Activated naive CD8-positive, alpha-beta T cell treated with anti-CD3 and anti-CD28 coated beads for 36 hours (primary cell): ENCODE measurements around the gene SMARCD1. TPM values are rescaled to one million over a fixed set of nuclear protein-coding genes. Genes with fewer than 3 reads are reported as not detected.
"Not testable (repeated sequence)": the region's sequence is repeated elsewhere in the genome, so short reads cannot be mapped to it uniquely, and the experiment has no call there.

Experiments
- DNase-seq: peaks from one replicate; pipeline ENCODE4 v3.0.0; 2021
- H3K27ac Mint-ChIP-seq: one replicate; pipeline ENCODE4 v1.8.0; 2022; ENCODE audit warnings: mild to moderate bottlenecking, moderate library complexity, mixed read lengths
- H3K27me3 Mint-ChIP-seq: one replicate; pipeline ENCODE4 v1.8.0; 2022; ENCODE audit warnings: mild to moderate bottlenecking, mixed read lengths
- H3K36me3 Mint-ChIP-seq: one replicate; pipeline ENCODE4 v1.8.0; 2021; ENCODE audit warnings: mild to moderate bottlenecking, mixed read lengths
- H3K4me1 Mint-ChIP-seq: one replicate; pipeline ENCODE4 v1.8.0; 2021; ENCODE audit warnings: mixed read lengths
- H3K4me3 Mint-ChIP-seq: one replicate; pipeline ENCODE4 v1.8.0; 2022; ENCODE audit warnings: mild to moderate bottlenecking, moderate library complexity, mixed read lengths
- H3K9me3 Mint-ChIP-seq: one replicate; pipeline ENCODE4 v1.8.0; 2022; ENCODE audit warnings: mixed read lengths
- total RNA-seq, 2 experiments: library from RNA; stranded (reverse); gene quantifications; one replicate each; pipeline ENCODE4 v1.2.3, GENCODE V29; 2021

Gene SMARCD1
- total RNA-seq, 2 experiments from 2014 or later = 65.8 to 74.8 TPM

DNA sequence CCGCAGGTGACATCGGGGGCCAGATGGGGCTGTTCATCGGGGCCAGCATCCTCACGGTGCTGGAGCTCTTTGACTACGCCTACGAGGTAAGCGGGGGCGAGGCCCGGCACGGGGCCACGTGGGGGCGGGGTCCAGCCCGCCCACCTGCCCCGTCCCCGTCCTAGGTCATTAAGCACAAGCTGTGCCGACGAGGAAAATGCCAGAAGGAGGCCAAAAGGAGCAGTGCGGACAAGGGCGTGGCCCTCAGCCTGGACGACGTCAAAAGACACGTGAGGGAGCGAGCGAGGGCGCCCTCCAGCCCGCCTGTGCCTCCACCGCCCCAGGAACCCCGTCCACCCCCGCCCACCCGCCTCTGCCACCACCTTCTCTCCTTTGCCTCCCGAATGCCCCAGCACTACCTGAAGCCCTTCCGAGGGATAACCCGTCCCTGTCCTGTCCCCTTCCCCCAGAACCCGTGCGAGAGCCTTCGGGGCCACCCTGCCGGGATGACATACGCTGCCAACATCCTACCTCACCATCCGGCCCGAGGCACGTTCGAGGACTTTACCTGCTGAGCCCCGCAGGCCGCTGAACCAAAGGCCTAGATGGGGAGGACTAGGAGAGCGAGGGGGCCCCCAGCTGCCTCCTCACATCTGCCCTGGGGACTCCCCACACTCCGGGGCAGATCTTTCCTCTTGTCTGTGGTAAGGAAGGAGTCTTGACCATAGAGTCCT, 3.9 kb upstream of the SMARCD1 start:
- Mint-ChIP-seq H3K4me3 (no peak overlapping the region), H3K27me3 (no peaks in the 10 kb centered on the region)

DNA sequence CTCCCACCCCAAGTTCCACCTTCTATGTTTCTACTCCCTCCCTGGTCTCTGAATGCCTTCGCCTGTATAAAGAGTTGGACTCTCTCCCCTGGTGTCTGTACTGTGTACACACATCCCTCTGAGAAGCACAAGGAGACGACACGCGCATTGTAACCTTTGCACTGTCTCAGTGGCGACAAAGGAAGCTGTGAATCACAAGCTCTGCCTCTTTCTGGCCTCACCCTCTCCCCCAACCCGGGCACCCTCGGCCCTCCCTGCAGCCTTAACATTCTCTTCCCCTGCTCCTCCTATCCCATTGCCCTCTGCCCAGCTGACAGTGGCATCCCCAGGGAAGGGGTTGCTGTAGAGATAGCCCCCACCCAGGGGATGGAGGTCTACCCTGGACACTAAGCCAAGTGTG, 2.5 kb upstream of the SMARCD1 start:
- Mint-ChIP-seq H3K36me3 (peaks cover 7% of the 10 kb centered on the region), H3K27ac (no peak overlapping the region), H3K9me3 (no peaks in the 10 kb centered on the region), H3K4me1 (peaks cover 25% of the 10 kb centered on the region), H3K4me3 (no peak overlapping the region), H3K27me3 (no peaks in the 10 kb centered on the region)
- no peak for DNase-seq

More for the DNA sequence above, 3.9 kb upstream of the SMARCD1 start:
- no peak overlapping the region for H3K27ac Mint-ChIP-seq
- no peaks in the 10 kb centered on the region for H3K9me3 Mint-ChIP-seq
- peaks cover 6% of the 10 kb centered on the region for H3K36me3 Mint-ChIP-seq
- peaks cover 15% of the 10 kb centered on the region for H3K4me1 Mint-ChIP-seq
- DNase-seq = no peak

DNA sequence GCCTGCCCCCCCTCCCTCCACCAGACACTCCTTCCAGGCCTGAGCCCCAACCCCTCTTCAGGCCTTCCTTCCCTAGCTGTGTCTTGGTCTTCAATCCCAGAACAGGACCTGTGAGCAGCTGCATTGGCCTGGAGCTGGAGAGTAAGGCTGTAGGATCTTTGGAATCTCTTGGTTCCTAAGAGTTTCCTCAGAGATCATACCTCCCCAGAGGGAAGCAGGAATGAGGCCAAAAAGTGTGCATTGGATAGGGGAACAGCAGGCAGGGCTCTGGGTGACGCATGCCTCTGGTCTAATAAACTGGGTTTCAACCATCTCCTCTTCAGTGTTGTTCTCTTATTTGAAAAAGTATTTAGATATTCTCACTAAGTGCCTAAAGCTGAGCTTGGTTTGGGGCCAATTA, 1.8 kb upstream of the SMARCD1 start:
- Mint-ChIP-seq H3K27me3 (no peaks in the 10 kb centered on the region), H3K4me1 (peaks cover 31% of the 10 kb centered on the region), H3K4me3 (peak overlapping the region; percentile 77), H3K9me3 (no peaks in the 10 kb centered on the region), H3K36me3 (peaks cover 7% of the 10 kb centered on the region), H3K27ac (peak overlapping the region; percentile 88)
- DNase-seq = no peak

DNA sequence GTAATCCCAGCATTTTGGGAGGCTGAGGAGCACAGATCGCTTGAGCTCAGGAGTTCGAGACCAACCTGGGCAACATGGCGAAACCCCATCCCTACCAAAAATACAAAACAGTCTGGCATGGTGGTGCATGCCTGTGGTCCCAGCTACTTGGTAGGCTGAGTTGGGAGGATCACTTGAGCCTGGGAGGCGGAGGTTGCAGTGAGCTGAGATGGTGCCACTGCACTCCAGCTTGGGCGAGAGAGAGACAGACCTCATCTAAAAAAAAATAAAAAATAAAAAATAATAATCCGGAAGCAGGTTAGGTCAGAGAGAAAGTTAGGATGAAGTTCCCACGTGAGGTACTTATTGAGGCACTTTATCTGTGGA, 750 bp upstream of the SMARCD1 start:
- DNase-seq, H3K9me3 Mint-ChIP-seq, H3K36me3 Mint-ChIP-seq, H3K27me3 Mint-ChIP-seq: not testable (repeated sequence)
- Mint-ChIP-seq H3K4me3 (peak overlapping the region; percentile 84), H3K27ac (peak overlapping the region; percentile 91), H3K4me1 (peaks cover 38% of the 10 kb centered on the region)

GRCh38 chr12:50085615-50086072, 502 bp downstream of the SMARCD1 start:
- Mint-ChIP-seq H3K36me3 (peaks cover 4% of the 10 kb centered on the region), H3K27me3 (no peaks in the 10 kb centered on the region), H3K4me3 (peak overlapping the region; percentile 84), H3K27ac (peak overlapping the region; percentile 91), H3K4me1 (peaks cover 39% of the 10 kb centered on the region), H3K9me3 (no peaks in the 10 kb centered on the region)
- no peak for DNase-seq

- H3K4me1 Mint-ChIP-seq = peaks cover 39% of the 10 kb centered on the region
- peaks cover 6% of the 10 kb centered on the region for H3K36me3 Mint-ChIP-seq
- H3K9me3 Mint-ChIP-seq = no peaks in the 10 kb centered on the region
- peak overlapping the region; percentile 91 for H3K27ac Mint-ChIP-seq
- no peaks in the 10 kb centered on the region for H3K27me3 Mint-ChIP-seq
- H3K4me3 Mint-ChIP-seq = peak overlapping the region; percentile 84
- DNase-seq = no peak
These were observed 1.0 kb downstream of the SMARCD1 start for GRCh38 chr12:50086148-50086547.

DNA sequence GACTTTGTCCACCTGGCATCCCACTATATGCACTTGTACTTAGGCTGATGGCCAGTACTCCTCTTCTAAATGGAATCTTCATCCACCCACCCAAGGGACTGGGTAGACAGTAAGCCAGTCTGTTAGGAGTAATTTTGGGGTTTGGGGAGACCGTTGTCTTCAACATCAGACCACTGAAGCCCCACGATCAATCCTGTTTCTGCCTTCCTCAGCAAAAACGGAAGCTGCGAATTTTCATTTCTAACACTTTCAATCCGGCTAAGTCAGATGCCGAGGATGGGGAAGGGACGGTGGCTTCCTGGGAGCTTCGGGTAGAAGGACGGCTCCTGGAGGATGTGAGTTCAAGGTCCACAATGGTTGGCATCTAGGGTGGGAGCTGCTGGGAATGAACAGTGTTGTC, 2.0 kb downstream of the SMARCD1 start:
- peaks cover 10% of the 10 kb centered on the region for H3K36me3 Mint-ChIP-seq
- H3K4me3 Mint-ChIP-seq = no peak overlapping the region
- H3K4me1 Mint-ChIP-seq = peaks cover 38% of the 10 kb centered on the region
- no peak overlapping the region for H3K27ac Mint-ChIP-seq
- no peaks in the 10 kb centered on the region for H3K9me3 Mint-ChIP-seq
- no peak for DNase-seq
- H3K27me3 Mint-ChIP-seq = no peaks in the 10 kb centered on the region

GRCh38 chr12:50087995-50088394, 2.9 kb downstream of the SMARCD1 start:
- Mint-ChIP-seq H3K4me1 (peaks cover 35% of the 10 kb centered on the region), H3K36me3 (peaks cover 10% of the 10 kb centered on the region), H3K27ac (peak overlapping the region; percentile 27), H3K27me3 (no peaks in the 10 kb centered on the region), H3K9me3 (no peaks in the 10 kb centered on the region), H3K4me3 (no peak overlapping the region)
- DNase-seq = no peak

DNA sequence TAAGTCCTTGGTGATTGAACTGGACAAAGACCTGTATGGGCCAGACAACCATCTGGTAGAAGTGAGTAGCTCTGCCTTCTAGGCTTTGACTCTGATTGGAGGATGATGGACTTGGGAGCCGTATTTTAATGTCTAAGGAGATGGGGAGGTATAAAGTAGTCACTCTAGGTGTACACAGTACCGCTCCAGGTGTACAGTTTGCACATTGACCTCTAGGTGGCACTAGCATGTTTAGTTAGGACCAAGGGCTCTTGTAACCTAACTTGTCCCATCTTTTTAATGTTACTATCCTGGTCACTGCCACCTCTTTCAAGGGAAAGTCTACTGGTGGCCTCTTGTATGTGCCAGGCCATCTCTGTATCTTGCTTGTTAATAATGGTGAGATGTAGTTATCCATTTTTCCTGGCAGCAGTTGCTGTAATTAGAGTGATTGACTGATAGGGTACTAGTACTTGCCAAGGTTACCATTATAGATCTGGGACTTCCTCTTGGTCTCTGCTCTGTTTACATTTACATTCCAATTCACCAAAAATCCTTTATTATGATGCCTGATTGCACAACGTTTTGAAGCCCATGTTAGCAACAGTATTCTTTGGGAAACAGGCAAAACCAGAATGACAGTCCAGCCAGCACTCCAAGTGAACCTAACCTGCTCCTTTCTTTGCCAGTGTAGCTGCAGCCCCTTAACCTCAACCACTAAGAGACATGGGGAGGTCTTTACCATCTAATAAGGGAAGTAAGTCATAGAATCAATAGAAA, 3.6 kb downstream of the SMARCD1 start:
- H3K27me3 Mint-ChIP-seq = no peaks in the 10 kb centered on the region
- H3K9me3 Mint-ChIP-seq = no peaks in the 10 kb centered on the region
- no peak overlapping the region for H3K4me3 Mint-ChIP-seq
- peak; percentile 36 for DNase-seq
- H3K36me3 Mint-ChIP-seq = peaks cover 8% of the 10 kb centered on the region
- peaks cover 32% of the 10 kb centered on the region for H3K4me1 Mint-ChIP-seq
- no peak overlapping the region for H3K27ac Mint-ChIP-seq

- Mint-ChIP-seq H3K36me3 (peaks cover 9% of the 10 kb centered on the region), H3K27me3 (no peaks in the 10 kb centered on the region), H3K4me3 (no peak overlapping the region), H3K4me1 (peaks cover 31% of the 10 kb centered on the region), H3K27ac (no peak overlapping the region), H3K9me3 (no peaks in the 10 kb centered on the region)
- DNase-seq = no peak
These were observed 4.6 kb downstream of the SMARCD1 start for GRCh38 chr12:50089730-50090129.

- Mint-ChIP-seq H3K27me3 (no peaks in the 10 kb centered on the region), H3K27ac (no peak overlapping the region), H3K4me1 (peaks cover 31% of the 10 kb centered on the region), H3K36me3 (peaks cover 14% of the 10 kb centered on the region), H3K4me3 (no peak overlapping the region), H3K9me3 (no peaks in the 10 kb centered on the region)
- DNase-seq = no peak
These were observed 5.2 kb downstream of the SMARCD1 start for GRCh38 chr12:50090391-50090790.

- Mint-ChIP-seq H3K27me3 (no peaks in the 10 kb centered on the region), H3K4me1 (no peaks in the 10 kb centered on the region), H3K4me3 (no peak overlapping the region), H3K36me3 (peaks cover 24% of the 10 kb centered on the region), H3K9me3 (no peaks in the 10 kb centered on the region), H3K27ac (no peak overlapping the region)
- DNase-seq = no peak
These were observed 12.8 kb downstream of the SMARCD1 start for GRCh38 chr12:50097952-50098351.

DNA sequence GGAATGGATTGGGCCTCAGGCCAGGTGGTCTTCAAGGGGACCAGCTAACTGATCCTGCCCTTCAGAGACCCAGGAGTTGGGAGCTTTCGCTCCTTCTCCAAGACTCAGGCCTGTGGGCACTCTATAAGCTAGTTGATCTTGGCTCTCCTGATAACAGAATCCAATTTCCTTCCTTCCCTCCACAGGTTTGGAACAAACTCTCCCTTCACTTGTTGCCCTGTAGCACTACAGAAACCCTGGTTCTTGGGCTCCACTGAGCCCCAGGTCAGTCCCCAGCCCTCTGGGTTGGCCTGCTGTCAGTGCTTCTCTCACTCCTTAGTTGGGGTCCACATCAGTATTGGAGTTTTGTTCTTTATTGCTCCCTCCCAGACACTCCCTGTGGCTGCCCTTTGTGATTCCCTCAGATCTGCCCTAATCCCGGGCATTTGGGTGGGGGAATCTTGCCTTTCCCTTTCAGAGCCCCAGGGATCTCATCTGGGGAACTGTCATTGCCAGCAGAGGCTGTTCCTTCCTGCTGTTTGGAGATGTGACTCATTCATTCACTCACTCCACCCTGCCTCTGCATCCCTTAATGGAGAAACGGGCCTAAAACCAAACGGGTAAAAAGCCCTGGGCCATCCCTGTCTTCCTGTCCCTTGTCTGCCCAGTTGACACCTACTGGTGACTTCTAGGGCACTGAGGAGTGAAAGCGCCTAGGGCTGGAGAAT, 14.3 kb downstream of the SMARCD1 start:
- Mint-ChIP-seq H3K9me3 (no peaks in the 10 kb centered on the region), H3K4me1 (peaks cover 3% of the 10 kb centered on the region), H3K36me3 (peaks cover 24% of the 10 kb centered on the region), H3K4me3 (no peak overlapping the region), H3K27me3 (no peaks in the 10 kb centered on the region), H3K27ac (peak overlapping the region; percentile 23)
- no peak for DNase-seq

DNA sequence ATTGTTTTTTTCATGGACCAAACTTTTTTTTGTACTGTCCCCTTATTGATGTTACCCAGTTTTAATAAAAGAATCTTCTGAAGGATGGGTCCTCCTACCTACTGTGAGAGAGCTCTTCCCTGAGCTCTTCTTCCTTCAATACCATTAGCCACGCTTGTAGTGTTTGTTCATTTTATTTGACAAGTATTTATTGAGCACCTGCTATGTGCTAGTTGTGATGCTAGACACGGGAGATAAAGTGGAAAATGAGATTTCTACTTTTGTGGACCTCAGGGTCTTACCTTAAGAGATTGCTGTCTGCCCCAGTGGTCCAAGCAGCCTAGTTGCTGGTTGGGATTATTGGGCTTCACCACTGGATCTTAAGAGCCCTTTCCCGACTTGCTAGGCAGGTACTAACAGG, 15.4 kb downstream of the SMARCD1 start:
- no peaks in the 10 kb centered on the region for H3K27me3 Mint-ChIP-seq
- H3K9me3 Mint-ChIP-seq = no peaks in the 10 kb centered on the region
- DNase-seq = no peak
- peaks cover 3% of the 10 kb centered on the region for H3K4me1 Mint-ChIP-seq
- H3K36me3 Mint-ChIP-seq = peaks cover 16% of the 10 kb centered on the region
- H3K4me3 Mint-ChIP-seq = no peak overlapping the region
- no peak overlapping the region for H3K27ac Mint-ChIP-seq

DNA sequence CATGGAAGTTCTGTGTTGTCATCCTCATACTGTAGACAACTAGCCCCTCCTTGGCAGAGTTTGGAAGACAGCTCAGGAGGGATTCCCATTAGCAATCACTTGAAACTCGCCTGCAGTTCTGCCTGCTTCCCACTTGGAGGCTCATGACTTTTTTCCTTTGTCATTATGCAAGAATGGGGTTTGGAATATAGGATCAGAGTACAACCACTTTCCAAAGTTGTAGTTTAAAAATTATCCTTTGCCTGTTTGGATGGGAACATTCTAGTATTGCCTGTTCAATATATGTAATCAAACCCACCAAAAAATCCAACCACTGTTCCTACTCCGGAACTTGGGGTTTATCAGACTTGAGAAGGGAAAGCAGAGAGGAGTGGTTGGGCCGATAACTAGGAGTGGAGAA, 16.5 kb downstream of the SMARCD1 start:
- Mint-ChIP-seq H3K27me3 (no peaks in the 10 kb centered on the region), H3K9me3 (no peaks in the 10 kb centered on the region), H3K4me1 (peaks cover 3% of the 10 kb centered on the region), H3K27ac (no peak overlapping the region), H3K4me3 (no peak overlapping the region), H3K36me3 (peaks cover 6% of the 10 kb centered on the region)
- DNase-seq = no peak
